ENCODE measurements around the gene SLC25A38. TPM values are rescaled to one million over a fixed set of nuclear protein-coding genes. Genes with fewer than 3 reads are reported as not detected.

Gene SLC25A38
- total RNA-seq, 1 experiment from 2014 or later, result 48.2 TPM

GRCh38 chr3:39346785-39347585 is 36.2 kb upstream of the SLC25A38 start:
- no peak overlapping the region for H2AFZ ChIP-seq (ENCODE audit: low read length)
- H2BK120ac ChIP-seq (ENCODE audit: low read depth, low read length, poor library complexity, severe bottlenecking), result no peak overlapping the region
- H3K4ac ChIP-seq (ENCODE audit: low read depth, low read length), result no peak overlapping the region
- no peaks in the 10 kb centered on the region for H3K27me3 ChIP-seq (ENCODE audit: insufficient read depth, low read length)
- no peak overlapping the region for H2BK5ac ChIP-seq (ENCODE audit: insufficient read length, low read length)
- no peak overlapping the region for H3K27ac ChIP-seq (ENCODE audit: insufficient read length, low read depth, low read length)
- no peak overlapping the region for H3K4me3 Mint-ChIP-seq
- peaks cover 28 to 29% of the 10 kb centered on the region in 2 experiments for H3K4me1 Mint-ChIP-seq
- DNase-seq, result no peak
- H3K56ac ChIP-seq (ENCODE audit: insufficient read length, low read depth, low read length), result no peak overlapping the region
- no peak overlapping the region for H4K5ac ChIP-seq (ENCODE audit: insufficient read length, low read depth, low read length)
- peaks cover 12% of the 10 kb centered on the region; the same call in 1 of the 2 replicates for H3K4me1 ChIP-seq (ENCODE audit: insufficient read depth, low read length)
- H2BK20ac ChIP-seq (ENCODE audit: low read depth, low read length, poor library complexity, severe bottlenecking), result no peak overlapping the region
- H4K8ac ChIP-seq (replicated peaks; ENCODE audit: insufficient read length, low read depth, low read length), result no peak overlapping the region
- TF ChIP-seq CTCF (conservative IDR thresholded peaks at IDR 0.05), result no peak
- H2BK15ac ChIP-seq (ENCODE audit: low read depth, low read length), result no peak overlapping the region
- H4K20me1 ChIP-seq (ENCODE audit: control insufficient read depth, insufficient read depth, insufficient read length), result no peaks in the 10 kb centered on the region
- H3K27me3 Mint-ChIP-seq (ENCODE audit: low read depth), result no peaks in the 10 kb centered on the region
- no peak overlapping the region; a peak in 1 of 7 replicates for H3K27ac Mint-ChIP-seq
- no CpG with 5 or more reads among the region's 2 CpGs for WGBS (ENCODE audit: extremely low coverage, insufficient read length, low lambda C conversion rate)
- no peak overlapping the region for H3T11ph ChIP-seq (ENCODE audit: low read length)
- no peak overlapping the region for H2AK5ac ChIP-seq (ENCODE audit: insufficient read length, low read length)
- H3K18ac ChIP-seq (ENCODE audit: insufficient read length, low read depth, low read length), result no peak overlapping the region
- H4K91ac ChIP-seq (ENCODE audit: insufficient read length, low read depth, low read length), result no peak overlapping the region
- H3K23me2 ChIP-seq (ENCODE audit: insufficient read length, low read depth, low read length, poor library complexity, severe bottlenecking), result no peaks in the 10 kb centered on the region
- H3K9ac ChIP-seq (ENCODE audit: extremely low read depth, insufficient read length, low read length), result no peak overlapping the region
- H3K4me2 ChIP-seq (ENCODE audit: insufficient read depth, insufficient read length, low read length), result peak overlapping the region; percentile 31
- no peaks in the 10 kb centered on the region for H3K9me3 ChIP-seq (ENCODE audit: control insufficient read depth, low read depth, low read length)
- H3K9me3 Mint-ChIP-seq, result no peaks in the 10 kb centered on the region
- H3K79me1 ChIP-seq (ENCODE audit: insufficient read depth, low read depth, low read length, poor library complexity, severe bottlenecking), result no peaks in the 10 kb centered on the region
- H3K23ac ChIP-seq (ENCODE audit: insufficient read length, low read depth, low read length), result no peak overlapping the region
- H3K14ac ChIP-seq (ENCODE audit: insufficient read depth, low read length), result no peak overlapping the region
- H3K36me3 Mint-ChIP-seq (ENCODE audit: insufficient read depth in 1 of 3, low read depth in 3 of 3), result no peaks in the 10 kb centered on the region
- H2BK12ac ChIP-seq (ENCODE audit: insufficient read length, low read depth, low read length), result no peak overlapping the region
- H3K79me2 ChIP-seq (ENCODE audit: insufficient read depth, low read length), result no peaks in the 10 kb centered on the region

Data from H9 (cell line).